Activated T-helper 9 cell treated with anti-CD3 and anti-CD28 coated beads, Interleukin-2, amount 50 U/mL, for 16 hours (primary cell): Measurements from ENCODE around the gene KLHL3.

Experiments
- DNase-seq: peaks from one replicate; pipeline ENCODE4 v3.0.0-alpha.2; 2020; ENCODE audit warnings: low read depth

The KLHL3 gene

DNA sequence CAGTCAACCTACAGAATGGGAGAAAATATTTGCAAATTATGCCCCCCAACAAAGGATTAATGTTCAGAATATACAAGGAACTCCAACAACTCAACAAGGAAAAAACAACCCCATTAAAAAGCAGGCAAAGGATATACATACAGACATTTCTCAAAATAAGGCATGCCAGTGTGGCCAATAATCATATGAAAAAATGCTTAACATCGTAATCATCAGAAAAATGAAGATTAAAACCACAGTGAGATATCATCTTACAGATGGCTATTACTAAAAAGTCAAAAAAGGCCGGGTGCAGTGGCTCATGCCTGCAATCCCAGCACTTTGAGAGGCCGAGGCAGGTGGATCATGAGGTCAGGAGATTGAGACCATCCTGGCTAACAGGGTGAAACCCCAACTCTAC is 103.2 kb downstream of the KLHL3 start:
- no peak for DNase-seq

DNA sequence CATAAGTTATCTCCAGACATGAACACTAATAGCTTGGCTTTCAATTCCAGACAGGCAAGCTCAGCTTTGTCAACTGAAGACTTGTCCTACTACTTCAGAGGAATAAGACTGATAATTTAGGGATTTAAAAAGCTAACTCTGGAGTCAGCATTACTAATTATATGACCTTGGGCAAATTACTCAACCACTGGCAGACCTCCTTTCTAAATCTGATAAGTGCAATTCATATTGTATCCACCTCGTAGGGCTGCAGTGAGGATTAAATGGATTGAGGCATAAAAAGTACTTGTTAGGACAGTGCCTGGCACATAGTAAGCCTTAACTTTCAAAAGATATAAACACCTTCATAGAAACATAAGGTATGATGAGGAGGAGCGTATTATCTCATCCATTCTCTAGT is 104.4 kb downstream of the KLHL3 start:
- DNase-seq: no peak

DNA sequence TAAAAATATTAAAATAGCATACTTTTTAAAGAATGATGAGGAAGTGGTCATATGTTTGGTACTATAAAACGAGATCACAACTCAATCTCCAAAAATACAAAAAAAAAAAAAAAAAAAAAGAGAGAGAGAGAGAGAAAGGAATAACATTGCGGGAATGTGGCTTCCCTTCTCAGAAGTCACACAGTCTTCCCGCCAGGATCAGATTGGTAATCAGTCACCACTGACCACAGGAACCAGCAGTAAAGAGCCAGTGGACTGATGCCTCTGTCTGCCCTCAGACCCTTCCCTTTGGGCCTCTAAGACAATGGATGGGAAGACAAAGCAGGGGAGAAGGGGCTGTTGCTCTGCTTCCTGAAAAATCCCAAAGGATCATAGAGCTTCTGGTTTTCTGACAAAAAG is 104.9 kb downstream of the KLHL3 start:
- no peak for DNase-seq

DNA sequence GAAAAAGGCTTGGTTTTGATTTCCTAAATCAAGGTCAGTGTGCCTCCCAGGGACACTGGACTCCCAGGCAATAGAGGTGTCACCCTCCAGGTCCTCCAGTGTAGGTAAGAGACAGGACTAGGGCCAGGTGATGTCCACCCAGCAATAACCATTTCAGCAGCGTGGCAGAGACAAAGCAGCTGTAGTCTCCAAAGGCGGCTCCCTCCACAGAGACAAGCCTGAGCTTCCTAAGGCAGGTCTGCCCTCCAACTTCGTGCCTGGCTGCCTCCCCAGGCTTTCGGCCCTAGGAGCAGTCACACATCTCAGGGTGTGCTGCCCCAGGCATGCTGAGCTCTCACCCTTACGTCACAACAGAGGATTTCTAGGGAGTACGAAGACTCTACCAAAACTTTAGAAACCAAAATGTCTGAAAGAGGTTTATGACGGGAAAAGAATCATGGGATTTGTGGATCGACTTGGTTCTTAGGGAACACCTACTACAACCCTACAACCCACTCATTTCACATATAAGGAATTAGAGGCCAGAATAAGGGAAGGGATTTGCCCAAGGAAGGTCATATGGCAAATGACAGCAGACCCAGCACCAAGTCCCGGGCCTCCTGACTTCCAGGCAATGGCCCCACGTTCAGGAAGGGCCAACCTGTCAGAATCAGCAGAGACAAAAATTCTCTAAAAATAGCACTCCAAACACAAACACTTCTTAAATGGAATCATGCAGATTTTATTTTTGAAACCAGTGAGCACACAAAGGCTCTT is 105.5 kb downstream of the KLHL3 start:
- no peak for DNase-seq

DNA sequence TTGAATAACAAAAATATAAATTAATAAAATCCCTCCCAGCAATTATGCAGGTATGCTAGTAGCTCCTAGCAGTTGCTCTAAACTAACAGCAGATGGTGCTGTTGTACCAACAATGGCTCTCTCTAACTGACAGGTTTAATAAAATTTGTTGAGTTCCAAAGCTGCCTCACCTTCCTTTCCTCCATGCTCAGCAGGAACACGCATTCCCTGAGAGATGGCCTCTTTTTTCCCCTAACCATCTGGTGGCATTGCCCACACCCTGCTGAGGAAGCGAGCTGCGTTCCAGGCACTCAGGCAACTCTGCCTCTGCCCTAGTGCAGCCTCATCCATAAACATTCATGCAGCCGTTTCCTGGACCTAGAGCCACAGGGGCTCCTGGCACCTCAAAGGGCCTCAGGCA is 106.2 kb downstream of the KLHL3 start:
- no peak for DNase-seq

DNA sequence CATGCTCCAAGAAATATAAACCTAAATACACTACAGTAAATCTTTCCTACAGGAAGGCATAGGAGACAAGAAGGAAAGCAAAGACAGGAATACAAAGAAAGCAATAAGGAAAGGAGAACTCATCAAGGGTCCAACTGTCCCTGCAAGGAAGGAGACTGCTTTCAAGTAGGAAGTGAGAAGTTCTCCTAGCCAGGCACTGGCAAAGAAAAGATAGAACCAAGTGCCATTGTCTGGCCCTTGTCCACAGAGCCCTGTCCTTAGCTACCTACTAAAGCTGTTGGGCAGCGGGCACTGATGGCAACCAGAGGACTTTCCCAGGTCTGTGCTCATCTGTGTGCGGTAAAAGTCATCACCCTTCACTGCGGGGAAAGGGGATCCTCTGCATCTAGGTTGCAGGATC is 108.2 kb downstream of the KLHL3 start:
- DNase-seq: no peak

DNA sequence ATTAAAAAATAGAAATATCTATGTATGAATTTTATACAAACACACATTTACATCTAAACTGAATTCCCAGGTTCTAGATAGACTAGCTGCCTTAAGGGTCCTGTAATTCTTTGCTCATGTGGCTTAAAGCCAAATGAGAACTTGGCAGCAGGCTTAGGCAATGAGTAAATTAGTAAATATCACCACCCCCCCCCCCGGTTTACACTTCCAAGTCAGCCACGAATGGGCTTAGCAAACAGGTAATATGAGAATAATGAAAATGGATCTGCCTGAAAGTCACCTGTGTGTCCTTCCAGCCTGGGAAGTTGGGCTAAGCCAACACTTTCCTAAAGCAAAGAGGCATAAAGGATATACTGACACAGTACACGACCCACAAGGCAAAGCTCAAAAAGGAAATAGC is 108.6 kb downstream of the KLHL3 start:
- DNase-seq: no peak

DNA sequence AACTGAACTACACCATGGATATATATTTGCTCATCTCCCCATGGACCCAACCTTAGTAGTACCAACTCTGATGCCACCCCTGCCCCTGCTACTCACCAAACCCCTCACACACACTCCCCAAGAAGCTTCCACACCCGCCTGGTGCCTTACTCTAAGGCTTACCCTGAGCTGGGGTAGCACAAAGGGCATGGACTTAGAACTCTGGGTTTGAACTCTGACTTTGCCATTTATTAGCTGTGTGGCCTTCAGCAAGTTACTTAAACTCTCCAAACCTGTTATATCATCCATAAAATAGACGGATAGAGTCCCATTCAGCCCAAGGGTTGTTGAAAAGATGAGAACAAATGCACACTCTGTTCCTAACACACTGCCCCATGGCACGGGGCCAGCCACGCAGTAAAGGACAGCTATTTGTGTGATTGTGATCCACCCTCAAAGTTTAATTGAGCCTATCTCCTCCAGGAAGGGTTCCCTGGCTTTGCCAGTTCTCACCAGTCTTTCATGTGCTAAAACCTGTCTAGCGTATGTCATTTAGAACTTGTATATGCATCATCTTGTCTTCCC is 111.0 kb downstream of the KLHL3 start:
- no peak for DNase-seq

DNA sequence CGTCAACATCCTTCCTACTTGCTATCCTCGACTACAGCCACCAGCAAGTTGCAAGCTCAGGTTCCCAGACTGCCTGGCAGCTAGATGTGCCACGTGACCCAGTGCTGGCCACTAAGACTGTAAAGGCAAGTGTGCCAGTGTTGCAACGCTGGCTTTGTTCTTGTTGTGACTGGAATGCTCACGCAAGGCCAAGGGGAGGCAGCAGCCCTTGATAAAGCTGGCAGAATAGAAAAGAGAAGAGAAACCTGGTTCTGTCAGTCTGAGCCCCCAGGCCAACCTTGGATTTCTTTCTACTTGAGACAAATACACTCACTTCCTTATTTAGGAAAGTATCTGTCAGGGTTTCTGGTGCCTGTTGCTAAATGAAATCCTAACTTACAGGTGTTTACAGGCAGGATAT is 113.0 kb downstream of the KLHL3 start:
- no peak for DNase-seq

DNA sequence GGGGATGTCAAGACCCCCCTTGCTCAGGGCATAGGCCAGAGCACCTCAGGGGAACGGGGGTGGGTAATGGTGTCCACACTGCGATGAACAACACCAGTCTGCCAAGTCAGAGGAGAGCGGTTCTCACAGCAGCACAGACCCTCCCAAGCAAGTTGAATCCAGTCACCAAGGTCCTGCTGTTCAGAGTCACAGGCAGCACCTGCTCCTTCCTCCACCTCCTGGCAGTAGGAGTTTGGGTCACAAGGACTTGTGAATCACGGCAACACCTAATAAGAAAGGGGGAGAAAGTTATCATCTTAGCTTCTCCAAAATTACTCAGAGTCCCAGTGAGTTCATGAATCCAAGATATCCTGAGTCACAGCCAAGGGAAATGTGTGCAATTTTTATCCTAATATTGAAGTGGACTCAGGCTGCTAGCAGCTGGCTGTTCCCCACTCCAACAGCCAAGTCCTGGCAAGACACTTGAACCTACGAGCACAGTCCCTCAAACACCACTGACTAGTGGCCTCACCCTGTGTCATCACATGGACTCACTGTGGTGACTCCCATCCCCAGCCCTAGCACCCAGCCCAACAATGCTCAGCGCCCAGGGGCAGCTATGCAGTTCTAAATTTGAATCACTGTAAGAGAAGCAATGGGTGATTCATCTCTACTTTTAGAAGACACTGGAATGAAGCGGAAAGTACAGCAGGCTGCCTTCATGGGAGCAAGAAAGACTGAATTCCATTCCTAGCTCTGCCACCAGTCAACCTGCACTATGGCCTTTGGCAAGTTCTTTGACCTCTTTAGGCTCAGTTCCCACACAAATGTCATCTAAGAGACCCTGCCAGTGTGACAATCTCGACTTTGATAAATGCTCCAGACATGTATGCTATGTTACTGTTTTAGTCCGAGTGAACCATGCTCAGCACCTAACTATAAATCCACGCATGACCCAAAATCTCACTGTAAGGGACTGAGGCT is 113.7 kb downstream of the KLHL3 start:
- no peak for DNase-seq

DNA sequence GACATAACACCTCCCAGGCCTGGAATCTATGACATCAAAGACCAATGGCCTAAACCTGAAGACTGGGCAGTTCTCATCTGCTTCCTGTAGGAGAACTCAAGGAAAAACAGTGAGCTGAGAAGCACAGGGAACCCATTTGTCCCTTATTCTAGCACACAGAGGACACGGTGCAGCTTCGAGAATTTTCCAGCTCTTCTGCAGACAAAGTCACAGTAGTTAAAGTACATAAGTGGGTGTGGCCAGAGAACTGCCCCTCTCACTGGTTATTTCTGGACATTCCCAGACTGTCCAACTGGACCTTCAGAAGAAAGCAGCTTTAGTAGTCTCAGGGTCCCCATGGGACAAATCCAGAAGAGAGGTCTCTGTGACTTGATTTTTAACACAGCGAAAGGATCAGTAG is 114.6 kb downstream of the KLHL3 start:
- no peak for DNase-seq

DNA sequence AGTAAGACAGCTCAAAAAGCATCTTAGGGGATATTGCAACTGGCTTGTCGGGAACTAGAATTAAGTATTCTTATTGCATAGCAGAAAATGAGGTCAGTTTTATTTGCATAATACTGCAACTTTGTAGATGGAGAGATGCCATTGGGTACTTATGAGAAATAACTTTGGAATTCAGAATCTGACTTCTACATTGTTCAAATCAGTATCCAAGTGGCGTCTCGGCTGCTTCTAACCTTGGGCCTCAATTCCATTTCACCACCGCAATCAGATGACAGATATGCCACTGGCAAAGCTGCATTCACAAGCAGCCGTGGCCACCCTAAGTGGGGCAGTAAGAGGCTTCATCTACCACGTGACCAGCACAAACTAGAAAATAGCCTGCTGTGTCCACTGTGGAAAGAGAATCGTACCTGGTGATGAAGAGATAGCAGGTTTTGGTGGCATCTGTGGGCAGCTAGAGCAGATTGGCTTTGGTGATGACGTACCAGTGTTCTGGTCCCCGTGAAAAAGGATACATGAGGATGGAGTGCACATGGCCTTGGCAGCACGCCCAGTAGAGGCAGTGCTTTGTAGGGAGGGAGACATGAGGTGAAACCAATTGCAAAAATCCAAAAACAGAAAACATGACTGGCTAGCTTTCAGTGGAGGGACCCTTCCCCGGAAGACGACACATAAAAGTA is 116.6 kb downstream of the KLHL3 start:
- no peak for DNase-seq

DNA sequence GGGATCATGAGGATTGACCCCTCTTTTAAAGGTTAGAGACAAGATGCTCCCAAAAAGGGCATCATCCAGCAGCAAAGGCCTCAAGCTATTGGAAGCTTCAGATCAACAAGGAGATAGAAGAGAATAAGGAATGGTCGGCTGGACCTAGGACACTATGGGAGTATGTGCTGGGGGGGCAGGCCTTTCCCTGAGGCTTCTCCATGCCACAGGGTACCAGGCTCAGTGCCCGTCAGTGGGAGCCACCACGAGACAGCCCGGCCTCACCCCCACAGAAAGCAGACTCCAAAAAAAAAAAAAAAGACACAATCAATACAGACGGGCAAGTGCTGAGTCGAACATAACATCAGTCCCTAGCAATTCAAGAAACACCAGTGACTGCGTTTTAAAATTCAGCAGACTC is 117.4 kb downstream of the KLHL3 start:
- DNase-seq: no peak

DNA sequence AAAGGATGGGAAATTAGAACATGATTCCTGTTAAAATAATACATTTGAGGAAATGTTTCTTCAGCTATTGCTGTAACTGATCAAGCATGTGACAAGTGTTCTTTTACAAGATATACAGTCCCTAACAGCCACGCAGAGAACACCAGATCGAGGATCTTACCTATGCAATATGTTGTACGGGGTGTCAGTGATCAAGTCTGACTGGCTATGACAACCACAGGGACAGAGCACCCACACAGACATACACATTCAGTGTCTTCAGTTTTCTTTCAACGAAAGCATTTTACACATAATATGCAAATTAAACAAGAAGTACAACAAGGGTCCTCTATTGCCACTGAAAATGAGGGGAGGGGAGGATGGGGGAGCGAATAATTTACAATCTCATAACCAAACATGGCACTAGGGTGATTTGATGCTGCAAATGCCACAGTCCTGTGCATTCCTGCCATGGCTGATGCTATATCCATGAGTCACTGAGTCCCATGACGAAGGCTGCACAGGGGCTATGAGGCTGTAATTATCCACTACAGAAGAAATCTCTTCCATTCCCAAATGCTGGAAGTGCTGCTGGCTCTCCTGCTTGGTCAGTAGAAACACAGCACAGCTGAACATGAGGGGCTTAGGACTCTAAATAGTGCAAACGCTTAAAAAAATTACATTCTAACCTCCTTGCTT is 118.2 kb downstream of the KLHL3 start:
- DNase-seq: no peak

DNA sequence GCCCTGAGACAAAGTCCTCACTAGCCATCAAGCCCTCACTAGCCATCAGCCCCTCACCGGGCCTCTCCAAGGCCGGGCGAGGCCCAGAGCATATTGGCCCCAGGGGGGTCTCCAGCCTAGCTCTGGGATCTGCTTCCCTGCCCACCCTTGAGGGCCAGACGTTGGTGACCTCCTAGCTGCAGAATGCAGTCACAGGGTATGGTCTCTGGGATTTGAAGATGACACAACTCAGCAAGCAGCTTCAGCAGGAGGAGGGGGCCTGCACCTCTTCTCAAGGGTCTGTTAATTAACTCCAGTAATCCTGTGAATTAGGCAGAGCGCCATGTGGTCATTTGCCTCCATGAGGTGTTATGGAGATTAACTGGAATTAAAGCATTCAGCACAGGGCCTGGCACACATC is 119.8 kb downstream of the KLHL3 start:
- no peak for DNase-seq

DNA sequence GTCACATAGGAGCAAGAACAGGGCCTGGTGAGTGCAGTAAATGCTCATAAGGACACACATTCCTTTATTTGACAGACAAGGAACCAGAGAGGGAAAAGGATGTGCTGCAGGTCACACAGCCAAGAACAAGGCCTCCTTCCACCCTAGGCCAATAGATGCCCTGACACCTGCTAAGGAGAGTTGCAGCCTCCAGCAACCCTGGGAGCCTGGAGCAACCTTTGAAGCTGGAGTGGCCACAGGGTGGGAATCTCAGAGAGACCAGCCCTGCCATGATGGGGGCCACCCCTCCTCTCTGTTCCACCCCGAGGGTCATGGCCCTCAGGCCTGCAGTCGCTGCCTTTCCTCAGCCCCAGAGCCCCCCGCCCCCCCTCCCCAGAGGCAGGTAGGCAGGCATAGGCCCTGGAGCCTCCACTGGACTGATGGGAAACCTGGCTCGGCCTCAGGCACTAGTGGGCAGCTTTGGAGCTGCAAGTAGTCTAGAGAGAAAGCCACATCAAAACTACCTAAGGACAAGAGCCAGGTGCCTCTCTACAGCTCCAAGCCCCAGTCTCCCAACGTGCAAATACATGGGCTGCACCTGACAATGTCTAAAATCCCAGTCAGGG is 120.6 kb downstream of the KLHL3 start:
- no peak for DNase-seq

DNA sequence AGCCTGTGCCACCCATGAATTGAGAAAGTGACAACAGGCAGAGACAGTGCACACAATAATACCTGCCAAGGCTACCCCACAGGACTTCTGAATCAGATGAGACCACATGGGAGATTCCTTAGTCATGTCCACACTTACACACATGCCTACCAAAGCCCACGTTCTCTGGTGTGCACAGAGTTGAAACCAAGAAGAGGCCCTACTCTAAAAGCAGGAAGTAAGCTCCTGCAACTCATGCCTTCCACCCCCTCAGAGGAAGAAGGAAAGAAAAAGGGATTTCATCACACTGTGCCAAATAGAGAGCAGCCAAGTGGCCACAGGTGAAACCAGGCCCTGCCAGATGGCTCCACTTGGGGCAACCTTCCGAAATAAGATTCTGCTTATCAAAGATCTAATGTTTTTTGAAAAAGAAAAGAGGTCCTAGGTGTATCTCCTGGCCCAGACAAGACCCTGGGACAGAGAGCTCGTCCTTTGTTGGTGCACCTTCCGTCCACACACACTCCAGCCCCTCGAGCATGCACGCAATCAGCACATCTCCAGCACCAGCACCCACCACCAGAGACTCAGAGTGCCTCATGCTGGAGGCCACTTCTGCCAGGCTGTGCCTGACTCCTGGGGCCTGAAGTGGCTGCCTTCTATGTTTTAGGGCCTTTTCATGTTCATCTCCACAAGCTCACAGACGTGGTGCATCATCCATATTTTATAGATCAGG is 122.2 kb downstream of the KLHL3 start:
- no peak for DNase-seq

DNA sequence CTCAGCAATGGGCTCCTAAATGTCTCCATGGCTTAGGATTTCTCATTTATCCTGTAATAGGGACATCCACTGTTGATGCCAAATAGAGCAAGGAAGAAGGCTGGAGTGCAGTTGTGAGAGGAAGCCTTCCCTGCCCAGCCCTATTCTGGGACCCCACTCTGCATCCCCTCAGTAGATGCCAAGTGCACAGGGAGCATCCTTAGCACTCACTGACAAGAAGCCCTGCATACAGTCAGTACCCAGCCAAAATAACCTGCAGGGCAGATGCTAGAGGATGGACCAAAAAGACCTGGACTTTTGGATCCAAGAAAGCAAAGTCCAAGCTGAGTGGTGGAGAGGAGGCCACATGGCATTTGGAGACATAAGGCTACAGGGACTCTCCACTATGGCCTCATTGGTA is 123.3 kb downstream of the KLHL3 start:
- no peak for DNase-seq

DNA sequence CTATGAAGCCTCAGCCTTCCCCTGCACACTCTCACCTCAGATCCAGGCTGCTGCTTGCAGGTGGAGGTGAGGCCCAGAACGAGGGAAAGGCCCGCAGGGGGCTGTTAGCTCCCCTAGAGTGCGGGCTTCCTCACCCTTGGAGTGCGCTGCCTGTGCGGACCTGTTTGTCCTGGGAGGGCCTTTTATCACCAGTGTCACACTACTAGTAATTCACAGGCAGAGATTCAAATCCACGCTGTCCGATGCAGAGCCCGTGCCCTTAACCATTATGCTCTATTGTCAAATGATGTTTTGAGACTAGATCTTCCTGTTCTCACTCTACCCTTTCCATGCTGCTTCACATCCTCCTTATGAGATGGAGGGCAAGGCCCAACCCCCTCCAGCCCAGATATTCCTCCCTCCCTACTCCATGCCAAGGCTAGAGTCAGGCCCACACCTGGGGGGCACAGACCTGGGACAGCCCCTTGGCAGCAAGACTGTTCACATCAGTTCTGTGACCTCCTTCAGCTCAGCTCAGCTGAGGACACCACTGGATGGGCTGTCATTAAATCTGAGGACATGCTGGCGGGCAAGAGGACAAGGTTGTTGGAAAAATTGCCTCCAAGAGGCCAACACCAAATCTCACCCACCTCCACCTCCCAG is 124.0 kb downstream of the KLHL3 start:
- DNase-seq: no peak

DNA sequence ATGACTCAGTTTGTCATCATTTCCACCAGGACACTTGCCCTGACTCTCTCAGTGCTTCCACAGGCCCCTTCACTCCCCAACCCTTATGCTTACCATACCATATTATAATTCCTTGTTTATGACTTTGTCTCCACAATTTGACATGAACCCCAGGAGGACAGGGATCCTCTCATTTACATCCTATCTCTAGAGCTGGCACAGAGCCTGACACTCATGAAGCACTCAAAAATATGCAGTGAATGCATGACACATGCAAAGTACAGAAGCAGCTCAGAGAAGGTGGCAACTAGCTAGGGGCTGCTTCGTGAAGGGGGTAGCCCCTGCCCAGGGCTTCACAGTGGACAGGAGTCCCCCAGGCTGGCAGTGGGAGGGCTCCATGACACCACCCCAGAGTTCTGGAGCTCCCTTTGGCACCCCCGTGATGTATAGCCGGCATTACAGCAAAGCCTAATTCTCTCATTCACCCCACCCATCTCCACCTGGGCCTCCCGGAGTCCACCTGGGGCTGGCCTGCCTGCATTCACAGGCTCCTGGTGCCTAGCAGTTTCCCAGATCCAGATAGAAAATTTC is 124.8 kb downstream of the KLHL3 start:
- DNase-seq: no peak
